ENCODE measurements around the gene CDH18. TPM values are rescaled to one million over a fixed set of nuclear protein-coding genes. Genes with fewer than 3 reads are reported as not detected.

Gene CDH18
- total RNA-seq, 2 experiments from 2014 or later, result not detected

GRCh38 chr5:19616701-19617215 lies 371.2 kb downstream of the CDH18 start:
- DNase-seq, result no peak
- no peak for ATAC-seq
- H3K36me3 Mint-ChIP-seq, result no peaks in the 10 kb centered on the region
- H3K27me3 Mint-ChIP-seq, result no peaks in the 10 kb centered on the region
- no peaks in the 10 kb centered on the region for H3K4me1 Mint-ChIP-seq
- CTCF ChIA-PET, result no interaction called here
- H3K4me3 Mint-ChIP-seq, result no peak overlapping the region
- H3K27ac Mint-ChIP-seq, result no peak overlapping the region
- peaks cover 4% of the 10 kb centered on the region for H3K9me3 Mint-ChIP-seq (ENCODE audit: low read depth)

DNA sequence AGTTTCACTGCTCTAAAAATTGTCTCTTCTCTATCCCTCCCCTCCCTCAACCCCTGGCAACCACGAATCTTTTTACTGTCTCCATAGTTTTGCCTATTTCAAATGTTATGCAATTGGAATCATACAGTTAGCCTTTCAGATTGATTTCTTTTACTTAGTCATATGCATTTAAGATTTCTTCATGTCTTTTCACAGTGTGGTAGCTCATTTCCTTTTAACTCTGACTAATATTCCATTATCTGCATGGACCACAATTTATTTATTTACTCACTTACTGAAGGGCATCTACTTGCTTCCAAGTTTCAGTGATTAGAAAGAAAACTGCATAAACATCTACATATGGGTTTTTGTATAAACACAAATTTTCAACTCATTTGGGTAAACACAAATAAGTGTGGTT lies 372.3 kb downstream of the CDH18 start:
- no peaks in the 10 kb centered on the region for H3K4me1 Mint-ChIP-seq
- CTCF ChIA-PET, result no interaction called here
- peaks cover 4% of the 10 kb centered on the region for H3K9me3 Mint-ChIP-seq (ENCODE audit: low read depth)
- no peaks in the 10 kb centered on the region for H3K36me3 Mint-ChIP-seq
- no peak overlapping the region for H3K27ac Mint-ChIP-seq
- H3K27me3 Mint-ChIP-seq, result no peaks in the 10 kb centered on the region
- ATAC-seq, result no peak
- no peak for DNase-seq
- H3K4me3 Mint-ChIP-seq, result no peak overlapping the region

DNA sequence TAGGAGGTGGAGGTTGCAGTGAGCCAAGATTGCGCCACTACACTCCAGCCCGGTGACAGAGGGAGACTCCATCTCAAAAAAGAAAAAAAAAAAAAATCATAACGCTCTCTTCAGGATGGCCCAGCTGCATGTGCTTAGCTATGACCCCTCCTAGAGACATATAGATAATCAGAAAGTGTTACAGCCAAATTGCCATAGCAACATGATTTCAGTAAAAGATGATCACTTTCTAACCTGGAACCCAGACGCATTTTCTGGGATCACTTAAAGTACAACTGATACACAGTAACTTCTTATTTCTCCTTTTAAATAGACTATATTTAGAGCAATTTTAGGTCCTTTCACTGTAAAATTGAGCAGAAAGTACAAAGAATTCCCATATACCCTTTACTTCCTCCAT lies 372.9 kb downstream of the CDH18 start:
- H3K4me3 Mint-ChIP-seq, result no peak overlapping the region
- H3K27me3 Mint-ChIP-seq, result no peaks in the 10 kb centered on the region
- no peaks in the 10 kb centered on the region for H3K4me1 Mint-ChIP-seq
- no peak for DNase-seq
- H3K9me3 Mint-ChIP-seq (ENCODE audit: low read depth), result peaks cover 4% of the 10 kb centered on the region
- no peak overlapping the region for H3K27ac Mint-ChIP-seq
- CTCF ChIA-PET, result no interaction called here
- ATAC-seq, result no peak
- H3K36me3 Mint-ChIP-seq, result no peaks in the 10 kb centered on the region

DNA sequence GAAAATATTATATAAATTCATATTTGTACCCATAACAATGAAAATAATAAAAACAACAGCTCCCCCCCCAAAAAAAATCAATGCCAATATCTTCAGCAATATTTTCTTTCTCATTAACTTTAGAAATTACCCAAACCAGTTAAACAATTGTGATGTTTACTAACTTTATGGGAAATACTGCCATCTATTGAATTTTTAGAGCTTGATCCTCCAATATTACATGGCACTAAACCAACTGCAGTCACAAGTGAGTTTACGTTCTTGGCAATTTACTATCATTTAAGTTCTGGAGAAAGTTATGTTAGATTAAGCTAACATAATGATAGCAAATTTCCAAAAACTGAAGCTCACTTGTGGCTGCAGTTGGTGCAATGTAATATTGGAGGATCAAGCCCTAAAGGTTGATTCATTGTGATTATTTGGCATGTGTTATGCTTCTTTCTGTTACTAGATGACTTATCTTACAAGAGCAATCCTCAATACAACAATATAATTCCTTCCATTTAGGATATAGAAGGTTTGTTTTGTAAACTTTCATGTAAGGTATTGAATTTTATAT lies 379.5 kb downstream of the CDH18 start:
- no peak overlapping the region for H3K27ac Mint-ChIP-seq

DNA sequence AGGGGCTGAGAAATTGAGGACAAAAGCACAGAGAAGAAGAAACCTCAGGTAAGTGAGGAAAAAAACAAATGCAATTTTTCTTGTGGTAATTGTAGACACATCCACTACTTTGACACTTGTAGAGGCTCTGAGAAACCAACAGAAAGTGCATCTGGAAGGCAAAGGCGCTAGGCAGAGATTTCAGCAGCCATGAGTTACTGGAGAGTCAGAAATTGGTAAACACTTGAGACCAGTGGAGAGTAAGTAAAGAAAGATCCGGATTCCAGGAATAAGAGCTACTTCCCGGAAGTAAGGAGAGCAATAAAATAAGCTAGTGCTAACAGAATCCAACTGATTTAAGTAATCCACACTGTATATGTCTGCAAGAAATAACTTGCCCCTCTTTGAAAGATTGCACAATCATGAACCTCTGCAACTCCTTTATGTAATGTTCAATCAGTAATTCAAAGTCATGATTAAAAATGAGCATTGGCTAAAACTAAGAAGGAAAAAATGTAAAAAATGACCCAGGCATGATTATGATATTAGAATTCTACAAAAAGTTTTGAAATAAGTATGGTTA lies 382.1 kb downstream of the CDH18 start:
- Mint-ChIP-seq H3K4me1 (no peaks in the 10 kb centered on the region), H3K4me3 (no peak overlapping the region), H3K36me3 (no peaks in the 10 kb centered on the region), H3K9me3 (ENCODE audit: low read depth) (peaks cover 2% of the 10 kb centered on the region), H3K27me3 (no peaks in the 10 kb centered on the region), H3K27ac (no peak overlapping the region)
- ATAC-seq (no peak), DNase-seq (no peak)
- CTCF ChIA-PET, result no interaction called here

More for the DNA sequence above, 379.5 kb downstream of the CDH18 start:
- H3K27me3 Mint-ChIP-seq, result no peaks in the 10 kb centered on the region
- ATAC-seq (no peak), DNase-seq (no peak)
- H3K36me3 Mint-ChIP-seq, result no peaks in the 10 kb centered on the region
- no peaks in the 10 kb centered on the region for H3K4me1 Mint-ChIP-seq
- CTCF ChIA-PET, result no interaction called here
- H3K4me3 Mint-ChIP-seq, result no peak overlapping the region
- no peaks in the 10 kb centered on the region for H3K9me3 Mint-ChIP-seq (ENCODE audit: low read depth)

- Mint-ChIP-seq H3K4me1 (no peaks in the 10 kb centered on the region), H3K36me3 (no peaks in the 10 kb centered on the region), H3K9me3 (ENCODE audit: low read depth) (peaks cover 12% of the 10 kb centered on the region), H3K4me3 (no peak overlapping the region), H3K27me3 (no peaks in the 10 kb centered on the region), H3K27ac (no peak overlapping the region)
- CTCF ChIA-PET, result no interaction called here
- DNase-seq (no peak), ATAC-seq (no peak)
Observed at GRCh38 chr5:19584131-19584530, 403.9 kb downstream of the CDH18 start.

- no peaks in the 10 kb centered on the region for H3K27me3 Mint-ChIP-seq
- CTCF ChIA-PET, result no interaction called here
- DNase-seq, result no peak
- H3K4me1 Mint-ChIP-seq, result no peaks in the 10 kb centered on the region
- ATAC-seq, result no peak
- no peak overlapping the region for H3K4me3 Mint-ChIP-seq
- no peak overlapping the region for H3K27ac Mint-ChIP-seq
- peaks cover 5% of the 10 kb centered on the region for H3K9me3 Mint-ChIP-seq (ENCODE audit: low read depth)
- no peaks in the 10 kb centered on the region for H3K36me3 Mint-ChIP-seq
Observed at GRCh38 chr5:19577882-19578281, 410.1 kb downstream of the CDH18 start.

- no peaks in the 10 kb centered on the region for H3K27me3 Mint-ChIP-seq
- CTCF ChIA-PET, result no interaction called here
- no peak overlapping the region for H3K27ac Mint-ChIP-seq
Observed at GRCh38 chr5:19568004-19568403, 420.0 kb downstream of the CDH18 start.

DNA sequence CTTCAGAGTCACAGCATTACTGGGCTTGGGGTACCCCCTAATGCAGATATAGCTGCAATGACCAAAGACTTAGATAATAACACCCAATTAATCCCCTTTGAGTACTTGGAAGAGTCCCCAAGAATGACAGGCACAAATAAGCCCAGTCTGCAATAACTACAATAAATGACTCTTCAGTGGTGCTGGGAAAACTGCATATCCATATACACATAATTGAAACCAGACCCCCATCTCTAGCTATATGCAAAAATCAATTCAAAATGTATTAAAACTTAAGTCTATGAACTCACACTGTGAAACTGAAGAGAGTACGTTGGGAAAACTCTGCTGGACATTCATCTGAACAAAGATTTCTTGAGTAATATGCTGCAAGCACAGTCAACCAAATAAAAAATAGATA lies 422.5 kb downstream of the CDH18 start:
- no peak for DNase-seq
- no peak overlapping the region for H3K27ac Mint-ChIP-seq
- no peaks in the 10 kb centered on the region for H3K4me1 Mint-ChIP-seq
- peaks cover 12% of the 10 kb centered on the region for H3K9me3 Mint-ChIP-seq (ENCODE audit: low read depth)
- no peaks in the 10 kb centered on the region for H3K27me3 Mint-ChIP-seq
- CTCF ChIA-PET, result no interaction called here
- no peak for ATAC-seq
- H3K4me3 Mint-ChIP-seq, result no peak overlapping the region
- H3K36me3 Mint-ChIP-seq, result no peaks in the 10 kb centered on the region

More at GRCh38 chr5:19568004-19568403, 420.0 kb downstream of the CDH18 start:
- DNase-seq (no peak), ATAC-seq (no peak)
- Mint-ChIP-seq H3K4me3 (no peak overlapping the region), H3K4me1 (no peaks in the 10 kb centered on the region), H3K9me3 (ENCODE audit: low read depth) (peaks cover 15% of the 10 kb centered on the region), H3K36me3 (no peaks in the 10 kb centered on the region)

GRCh38 chr5:19564036-19564435 lies 424.0 kb downstream of the CDH18 start:
- Mint-ChIP-seq H3K4me1 (no peaks in the 10 kb centered on the region), H3K9me3 (ENCODE audit: low read depth) (peaks cover 11% of the 10 kb centered on the region), H3K36me3 (no peaks in the 10 kb centered on the region), H3K27me3 (no peaks in the 10 kb centered on the region), H3K27ac (no peak overlapping the region), H3K4me3 (no peak overlapping the region)
- no peak for ATAC-seq
- CTCF ChIA-PET, result no interaction called here
- DNase-seq, result no peak

DNA sequence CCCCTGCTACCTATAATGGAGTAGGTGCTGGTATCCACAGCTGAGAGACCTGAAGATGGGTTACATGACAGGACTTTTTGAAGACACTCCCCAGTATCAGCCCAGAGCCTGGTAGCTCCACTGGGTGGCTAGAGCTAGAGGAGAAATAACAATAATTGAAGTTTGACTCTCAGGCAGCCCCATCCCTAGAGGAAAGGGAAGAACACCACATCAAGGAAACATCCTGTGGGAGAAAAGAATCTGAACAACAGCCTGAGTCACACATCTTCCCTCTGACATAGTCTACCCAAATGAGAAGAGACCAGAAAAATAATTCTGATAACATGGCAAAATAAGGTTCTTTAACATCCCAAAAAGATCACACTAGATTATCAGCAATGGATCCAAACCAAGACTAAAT lies 432.1 kb downstream of the CDH18 start:
- CTCF ChIA-PET, result no interaction called here
- Mint-ChIP-seq H3K36me3 (no peaks in the 10 kb centered on the region), H3K27me3 (no peaks in the 10 kb centered on the region), H3K27ac (no peak overlapping the region), H3K4me1 (no peaks in the 10 kb centered on the region), H3K4me3 (no peak overlapping the region), H3K9me3 (ENCODE audit: low read depth) (peaks cover 6% of the 10 kb centered on the region)
- ATAC-seq (no peak), DNase-seq (no peak)

DNA sequence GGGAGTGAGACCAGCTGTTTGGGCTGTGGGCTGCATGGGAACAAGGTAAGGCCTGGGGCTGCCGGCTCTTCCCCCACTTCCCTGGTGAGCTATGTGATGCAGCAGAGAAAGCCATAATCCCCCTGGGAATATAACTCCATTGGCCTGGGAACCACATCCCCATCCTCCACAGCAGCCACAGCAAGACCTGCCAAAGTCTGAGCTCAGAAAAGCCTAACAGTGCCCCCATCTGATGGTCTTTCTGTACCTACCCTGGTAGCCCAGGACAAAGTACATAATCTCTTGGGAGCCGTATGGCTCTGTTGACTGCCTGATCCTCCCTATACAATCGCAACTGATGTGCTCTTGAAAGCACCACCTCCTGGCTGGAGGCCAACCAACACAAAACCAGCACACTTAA lies 432.6 kb downstream of the CDH18 start:
- H3K27me3 Mint-ChIP-seq, result no peaks in the 10 kb centered on the region

DNA sequence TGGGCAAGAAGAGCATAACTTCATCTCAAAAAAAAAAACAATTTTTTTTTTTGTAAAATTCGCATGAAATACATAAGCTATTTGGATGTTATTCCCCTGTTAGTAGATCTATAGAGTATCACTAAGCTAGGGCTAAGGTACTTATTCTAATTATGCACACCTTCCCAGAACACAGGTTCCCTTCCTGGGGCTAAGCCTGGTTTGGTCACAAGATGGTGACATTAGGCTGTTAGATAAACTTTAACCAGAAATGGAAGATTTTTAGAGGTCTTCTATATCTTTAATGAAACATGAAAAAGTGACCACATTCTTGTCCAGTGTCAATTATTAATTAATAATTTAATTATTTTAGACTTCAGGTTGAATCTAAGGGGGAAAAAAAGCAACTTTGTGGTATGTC lies 433.5 kb downstream of the CDH18 start:
- H3K4me3 Mint-ChIP-seq, result no peak overlapping the region
- CTCF ChIA-PET, result interaction anchor here (0.7 kb wide), 1 partner anchor 223 kb away, joined by 3 read pairs; no protein-coding TSS in a partner anchor
- no peak overlapping the region for H3K27ac Mint-ChIP-seq
- no peaks in the 10 kb centered on the region for H3K4me1 Mint-ChIP-seq
- DNase-seq (no peak), ATAC-seq (no peak)
- H3K27me3 Mint-ChIP-seq, result no peaks in the 10 kb centered on the region
- H3K36me3 Mint-ChIP-seq, result no peaks in the 10 kb centered on the region
- H3K9me3 Mint-ChIP-seq (ENCODE audit: low read depth), result peaks cover 8% of the 10 kb centered on the region

More for the DNA sequence above, 432.6 kb downstream of the CDH18 start:
- DNase-seq (no peak), ATAC-seq (no peak)
- CTCF ChIA-PET, result no interaction called here
- Mint-ChIP-seq H3K4me3 (no peak overlapping the region), H3K9me3 (ENCODE audit: low read depth) (peaks cover 6% of the 10 kb centered on the region), H3K27ac (no peak overlapping the region), H3K4me1 (no peaks in the 10 kb centered on the region), H3K36me3 (no peaks in the 10 kb centered on the region)

DNA sequence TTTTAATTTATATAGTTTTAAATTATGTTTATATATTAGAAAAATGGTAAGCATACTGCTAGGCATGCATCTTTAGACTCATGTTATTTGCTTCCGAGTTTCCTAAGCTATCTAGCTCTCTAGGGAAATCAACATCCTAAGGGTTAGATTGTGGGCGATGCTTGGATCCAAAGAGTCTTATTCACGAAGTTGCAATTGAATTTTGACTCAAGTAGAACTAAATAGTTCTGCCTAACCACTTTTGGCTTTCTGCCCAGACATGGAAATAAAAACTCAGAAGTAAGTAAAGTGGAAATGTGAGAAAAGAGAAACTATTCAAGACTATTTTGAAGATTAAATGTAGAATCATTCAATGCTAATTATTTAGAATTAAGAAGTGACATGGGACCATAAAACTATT lies 440.4 kb downstream of the CDH18 start:
- CTCF ChIA-PET, result no interaction called here
- H3K36me3 Mint-ChIP-seq, result no peaks in the 10 kb centered on the region
- peaks cover 11% of the 10 kb centered on the region for H3K9me3 Mint-ChIP-seq (ENCODE audit: low read depth)
- ATAC-seq, result no peak
- no peaks in the 10 kb centered on the region for H3K4me1 Mint-ChIP-seq
- no peaks in the 10 kb centered on the region for H3K27me3 Mint-ChIP-seq
- H3K27ac Mint-ChIP-seq, result no peak overlapping the region
- H3K4me3 Mint-ChIP-seq, result no peak overlapping the region
- DNase-seq, result no peak
